Cardiac fibroblast (primary cell): ENCODE data around the gene HTR1B.
A peak's percentile ranks its signal among the peaks of the same experiment; 100 is the strongest.

Experiments used
- DNase-seq, 2 donors: peaks; one replicate each; pipeline versions ENCODE4 v3.0.0 to v3.0.0-alpha.2; 2010; ENCODE audit warnings: low read depth in 2 of 2
- H3K4me3 ChIP-seq, 2 donors: replicated peaks in 1 of 2; 1 replicate in 1 of 2; 2 replicates in 1 of 2; pipeline ENCODE4 v1.5.1; 2011; ENCODE audit warnings: low read depth in 2 of 2, low read length in 2 of 2, mild to moderate bottlenecking in 2 of 2, moderate library complexity in 1 of 2
- CTCF ChIP-seq: IDR thresholded peaks from one replicate; pipeline ENCODE4 v1.5.1; 2011; ENCODE audit warnings: low read depth, mild to moderate bottlenecking, low read length, inconsistent platforms

Gene HTR1B

GRCh38 chr6:77425671-77426070 is 37.6 kb downstream of the HTR1B start:
- no peak for TF ChIP-seq CTCF
- DNase-seq = peak; percentile 51 to 62
- no peak overlapping the region for H3K4me3 ChIP-seq

GRCh38 chr6:77425216-77425615 is 38.1 kb downstream of the HTR1B start:
- no peak overlapping the region for H3K4me3 ChIP-seq
- TF ChIP-seq CTCF = no peak
- peak; percentile 13 to 34 for DNase-seq

GRCh38 chr6:77424761-77425160 is 38.5 kb downstream of the HTR1B start:
- H3K4me3 ChIP-seq = no peak overlapping the region
- peak in 1 of 2 donors; percentile 39 for DNase-seq
- no peak for TF ChIP-seq CTCF

- H3K4me3 ChIP-seq = no peak overlapping the region
- TF ChIP-seq CTCF = no peak
- DNase-seq = no peak
Observed at GRCh38 chr6:77416839-77417238, 46.5 kb downstream of the HTR1B start.

GRCh38 chr6:77415706-77416105 is 47.6 kb downstream of the HTR1B start:
- DNase-seq = no peak
- no peak for TF ChIP-seq CTCF

More at GRCh38 chr6:77415706-77416105, 47.6 kb downstream of the HTR1B start:
- H3K4me3 ChIP-seq = no peak overlapping the region
